ENCODE measurements around the gene ADCY7. TPM values are rescaled to one million over a fixed set of nuclear protein-coding genes. Genes with fewer than 3 reads are reported as not detected.

ADCY7 gene
- total and polyA plus RNA-seq, 10 donors, result 9.8 to 158 (median 99.2) TPM

DNA sequence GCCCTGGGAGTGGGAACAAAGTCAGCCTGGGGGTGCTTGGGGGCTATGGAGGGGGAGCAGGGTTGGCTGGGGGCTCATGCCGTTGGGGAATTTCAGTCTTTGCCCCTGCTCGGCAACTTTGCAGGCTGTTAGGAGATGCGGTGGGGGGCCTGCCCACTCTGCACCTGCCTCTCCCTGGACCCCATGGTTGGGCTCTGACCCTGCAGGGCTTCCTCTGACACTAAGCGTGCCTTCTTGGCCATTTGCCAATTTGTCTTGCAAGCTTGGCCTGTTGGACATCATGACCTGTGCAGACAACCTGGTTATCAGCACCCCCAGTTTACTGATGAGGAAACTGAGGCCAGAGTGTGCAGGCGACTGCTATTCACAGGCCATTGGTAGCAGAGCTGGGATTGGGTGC lies 14.6 kb downstream of the ADCY7 start:
- H3K9me3 ChIP-seq, result no peaks in the 10 kb centered on the region
- peak overlapping the region in 4 of 8 donors; percentile 15 to 61 (median 31) for H3K4me3 ChIP-seq
- peak; percentile 77 for DNase-seq
- H3K4me1 ChIP-seq, result peaks cover 69 to 100% (median 99%) of the 10 kb centered on the region in 6 donors
- H3K27me3 ChIP-seq (replicated peaks in 1 of 7), result no peaks in the 10 kb centered on the region
- H3K36me3 ChIP-seq, result peaks cover 0 to 4% (median 0%) of the 10 kb centered on the region in 6 donors
- intact Hi-C loops (cut with DNase I; ENCODE audit: low total_unique reads), result no loop called here
- peak overlapping the region in 6 of 8 donors; percentile 74 to 98 (median 96) for H3K27ac ChIP-seq
- WGBS, 5 donors, result 73 to 85% (median 82%) methylated on average over 5 of the region's 5 CpGs; no CpG with 5 or more reads in 1 of the 5 donors
- TF ChIP-seq POLR2A (IDR thresholded peaks at IDR 0.05), result no peak
- no peak for TF ChIP-seq POLR2AphosphoS5 (IDR thresholded peaks at IDR 0.05)
- TF ChIP-seq, protein P1, sequence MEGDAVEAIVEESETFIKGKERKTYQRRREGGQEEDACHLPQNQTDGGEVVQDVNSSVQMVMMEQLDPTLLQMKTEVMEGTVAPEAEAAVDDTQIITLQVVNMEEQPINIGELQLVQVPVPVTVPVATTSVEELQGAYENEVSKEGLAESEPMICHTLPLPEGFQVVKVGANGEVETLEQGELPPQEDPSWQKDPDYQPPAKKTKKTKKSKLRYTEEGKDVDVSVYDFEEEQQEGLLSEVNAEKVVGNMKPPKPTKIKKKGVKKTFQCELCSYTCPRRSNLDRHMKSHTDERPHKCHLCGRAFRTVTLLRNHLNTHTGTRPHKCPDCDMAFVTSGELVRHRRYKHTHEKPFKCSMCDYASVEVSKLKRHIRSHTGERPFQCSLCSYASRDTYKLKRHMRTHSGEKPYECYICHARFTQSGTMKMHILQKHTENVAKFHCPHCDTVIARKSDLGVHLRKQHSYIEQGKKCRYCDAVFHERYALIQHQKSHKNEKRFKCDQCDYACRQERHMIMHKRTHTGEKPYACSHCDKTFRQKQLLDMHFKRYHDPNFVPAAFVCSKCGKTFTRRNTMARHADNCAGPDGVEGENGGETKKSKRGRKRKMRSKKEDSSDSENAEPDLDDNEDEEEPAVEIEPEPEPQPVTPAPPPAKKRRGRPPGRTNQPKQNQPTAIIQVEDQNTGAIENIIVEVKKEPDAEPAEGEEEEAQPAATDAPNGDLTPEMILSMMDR (IDR thresholded peaks at IDR 0.05 in 8 of 11, conservative IDR thresholded peaks at IDR 0.05 in 3 of 11), result no peak

DNA sequence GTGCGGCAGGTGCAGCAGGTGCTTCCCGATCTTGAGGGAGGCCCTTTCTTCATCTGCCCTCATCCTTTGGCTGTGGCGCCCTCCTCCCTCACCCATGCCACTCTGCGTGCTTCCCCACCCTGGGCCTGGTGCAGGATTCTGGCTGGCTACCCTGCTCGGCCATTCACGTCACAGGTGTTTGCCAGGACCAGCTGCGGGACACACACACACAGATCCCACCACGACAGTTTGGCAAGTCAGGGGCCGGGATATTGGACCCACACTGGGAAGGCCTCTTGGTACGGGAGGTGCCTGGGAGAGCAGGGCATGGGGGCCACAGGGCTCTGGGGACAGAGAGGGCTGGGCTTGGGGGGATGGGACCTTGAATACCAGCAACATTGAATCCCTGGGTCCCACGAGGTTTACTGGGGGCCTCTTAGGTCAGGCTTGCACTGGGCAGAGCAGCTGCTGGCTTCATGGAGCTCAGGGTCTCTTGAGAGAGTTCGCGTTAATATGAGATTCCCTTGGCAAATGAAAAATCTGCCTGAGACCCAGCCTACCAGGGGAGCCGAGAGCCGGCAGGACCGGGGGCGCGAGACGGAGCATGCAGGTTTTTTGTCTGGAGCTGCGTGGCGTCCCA lies 15.1 kb downstream of the ADCY7 start:
- H3K36me3 ChIP-seq, result peaks cover 0 to 4% (median 0%) of the 10 kb centered on the region in 6 donors
- 17 to 33% (median 30%) methylated on average over 17 to 21 of the region's 21 CpGs for WGBS, 5 donors
- DNase-seq, result peak; percentile 84
- TF ChIP-seq POLR2AphosphoS5 (IDR thresholded peaks at IDR 0.05) (no peak), POLR2A (IDR thresholded peaks at IDR 0.05) (no peak)
- H3K27me3 ChIP-seq (replicated peaks in 1 of 7), result no peaks in the 10 kb centered on the region
- intact Hi-C loops (cut with DNase I; ENCODE audit: low total_unique reads), result no loop called here
- peaks cover 63 to 100% (median 93%) of the 10 kb centered on the region in 6 donors for H3K4me1 ChIP-seq
- H3K9me3 ChIP-seq, result peaks cover 0 to 3% (median 0%) of the 10 kb centered on the region in 8 donors
- peak overlapping the region in 6 of 8 donors; percentile 15 to 61 (median 26) for H3K4me3 ChIP-seq
- H3K27ac ChIP-seq, result peak overlapping the region; percentile 71 to 98 (median 90)

DNA sequence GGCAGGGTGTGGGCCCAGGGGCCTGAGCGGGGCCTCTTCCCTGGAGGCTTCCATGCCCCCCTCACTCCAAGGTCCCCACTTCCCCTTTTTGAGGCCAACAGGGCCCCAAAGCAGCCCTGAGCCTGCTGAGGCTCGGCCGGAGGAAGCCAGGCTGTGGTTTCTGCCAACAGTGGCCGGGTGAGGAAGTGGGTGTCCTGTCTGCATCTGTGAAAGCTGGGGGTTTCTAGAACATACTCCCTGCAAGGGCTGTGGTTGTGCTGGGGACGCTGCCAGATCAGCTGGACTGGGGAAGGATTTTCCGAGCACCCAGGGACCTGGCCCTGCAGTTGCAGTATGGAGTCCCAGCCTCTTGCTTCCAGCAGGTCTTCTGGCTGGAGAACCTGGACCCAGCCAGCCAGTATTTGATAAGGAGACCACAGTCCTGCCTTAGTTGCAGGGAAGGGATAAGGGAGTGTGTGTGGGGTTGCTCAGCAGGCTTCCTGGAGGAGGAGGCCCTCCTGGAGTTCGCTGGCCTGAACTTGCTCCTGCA lies 15.7 kb downstream of the ADCY7 start:
- peaks cover 0 to 9% (median 0%) of the 10 kb centered on the region in 6 donors for H3K36me3 ChIP-seq
- intact Hi-C loops (cut with DNase I; ENCODE audit: low total_unique reads), result no loop called here
- peaks cover 58 to 99% (median 87%) of the 10 kb centered on the region in 6 donors for H3K4me1 ChIP-seq
- DNase-seq, result peak; percentile 97
- H3K27me3 ChIP-seq (replicated peaks in 1 of 7), result no peaks in the 10 kb centered on the region
- H3K27ac ChIP-seq, result peak overlapping the region; percentile 71 to 98 (median 90)
- peaks cover 0 to 7% (median 0%) of the 10 kb centered on the region in 8 donors for H3K9me3 ChIP-seq
- peak overlapping the region in 6 of 8 donors; percentile 15 to 61 (median 26) for H3K4me3 ChIP-seq
- WGBS, 5 donors, result 4 to 17% (median 10%) methylated on average over 7 of the region's 7 CpGs
- TF ChIP-seq POLR2AphosphoS5 (IDR thresholded peaks at IDR 0.05) (peak; percentile 89 to 93 (median 90)), POLR2A (IDR thresholded peaks at IDR 0.05) (peak in 1 of 3 donors; percentile 7)
- TF ChIP-seq, protein P1 (IDR thresholded peaks at IDR 0.05 in 8 of 11, conservative IDR thresholded peaks at IDR 0.05 in 3 of 11), result peak in 3 of 11 experiments; percentile 32 to 45 (median 38)

DNA sequence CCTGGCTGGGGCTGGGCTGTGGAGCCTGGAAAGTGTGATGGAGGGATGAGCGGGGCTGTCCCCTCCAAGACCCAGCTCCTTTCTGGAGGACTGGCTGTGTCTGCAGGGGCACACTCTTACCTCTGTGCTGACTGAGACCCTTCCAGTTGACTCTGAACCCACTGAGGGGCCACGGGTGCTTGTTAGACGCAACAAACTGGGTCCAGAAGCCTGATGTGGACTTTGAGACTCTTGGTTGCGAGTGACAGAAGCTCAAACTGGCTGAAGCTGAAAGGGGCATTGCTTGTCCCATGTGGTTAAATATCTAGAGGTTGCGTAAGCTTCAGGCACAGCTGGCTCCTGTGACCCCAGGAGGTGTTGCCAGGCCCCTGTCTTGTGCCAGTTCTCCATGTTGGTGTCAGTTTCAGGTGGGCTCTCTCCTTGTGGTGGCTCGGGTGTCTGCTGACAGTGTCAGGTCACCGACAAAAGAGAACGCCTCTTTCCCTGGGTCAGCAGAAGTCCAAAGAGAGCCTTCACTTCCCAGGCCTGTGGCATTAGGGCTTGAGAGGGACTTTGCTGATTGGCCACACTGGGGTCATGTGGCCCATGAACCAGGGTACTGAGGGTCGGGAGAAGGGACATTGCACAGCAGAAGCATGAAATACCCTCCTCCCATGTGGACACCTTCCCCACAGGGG lies 16.7 kb downstream of the ADCY7 start:
- WGBS, 5 donors, result 58 to 84% (median 65%) methylated on average over 8 to 9 of the region's 9 CpGs
- DNase-seq, result peak; percentile 74
- intact Hi-C loops (cut with DNase I; ENCODE audit: low total_unique reads), result no loop called here
- H3K9me3 ChIP-seq, result peaks cover 0 to 7% (median 0%) of the 10 kb centered on the region in 8 donors
- H3K4me3 ChIP-seq, result peak overlapping the region in 1 of 8 donors; percentile 61
- peak overlapping the region in 6 of 8 donors; percentile 81 to 98 (median 96) for H3K27ac ChIP-seq
- no peaks in the 10 kb centered on the region for H3K27me3 ChIP-seq (replicated peaks in 1 of 7)
- peaks cover 48 to 94% (median 77%) of the 10 kb centered on the region in 6 donors for H3K4me1 ChIP-seq
- H3K36me3 ChIP-seq, result peaks cover 0 to 19% (median 5%) of the 10 kb centered on the region in 6 donors
- TF ChIP-seq, protein P1 (IDR thresholded peaks at IDR 0.05 in 8 of 11, conservative IDR thresholded peaks at IDR 0.05 in 3 of 11), result no peak
- TF ChIP-seq POLR2AphosphoS5 (IDR thresholded peaks at IDR 0.05) (no peak), POLR2A (IDR thresholded peaks at IDR 0.05) (no peak)
